OCI-LY7 (cell line): ENCODE results near the gene RPP25L.

Source experiments
- EZH2phosphoT487 ChIP-seq: fragments of 200-600 bp; sonication (generic); IDR thresholded peaks from 2 replicates; pipeline ENCODE4 v1.6.1; 2018; ENCODE audit warnings: low read depth, borderline replicate concordance, mild to moderate bottlenecking, mixed run types, antibody characterized with exemption, low read length, moderate library complexity, mixed read lengths
- TF ChIP-seq, protein P1 (sequence below): fragments of 200-600 bp; sonication (generic); conservative IDR thresholded peaks from 2 replicates; pipeline ENCODE4 v1.5.1; 2014; ENCODE audit warnings: mild to moderate bottlenecking, antibody characterized with exemption, low read length, moderate library complexity, mixed read lengths

DNA sequence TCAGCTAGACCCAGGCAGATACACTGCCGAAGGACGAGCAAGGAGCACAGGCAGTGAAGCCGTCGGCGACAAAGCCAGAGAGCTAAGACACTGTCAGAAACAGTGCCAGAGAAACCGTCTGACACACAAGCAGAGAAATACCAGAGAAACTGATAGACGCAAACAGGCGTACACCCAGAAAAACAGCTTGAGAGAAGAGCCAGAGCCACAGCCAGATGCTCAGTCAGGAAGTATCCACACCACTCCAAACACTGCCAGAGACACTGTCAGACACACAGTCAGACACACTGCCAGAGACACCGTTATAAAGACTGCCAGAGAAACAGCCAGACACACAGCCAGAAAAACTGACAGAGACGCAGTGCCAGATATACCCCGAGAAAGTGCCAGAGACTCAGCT, 41.5 kb downstream of the RPP25L start:
- TF ChIP-seq, protein P1, sequence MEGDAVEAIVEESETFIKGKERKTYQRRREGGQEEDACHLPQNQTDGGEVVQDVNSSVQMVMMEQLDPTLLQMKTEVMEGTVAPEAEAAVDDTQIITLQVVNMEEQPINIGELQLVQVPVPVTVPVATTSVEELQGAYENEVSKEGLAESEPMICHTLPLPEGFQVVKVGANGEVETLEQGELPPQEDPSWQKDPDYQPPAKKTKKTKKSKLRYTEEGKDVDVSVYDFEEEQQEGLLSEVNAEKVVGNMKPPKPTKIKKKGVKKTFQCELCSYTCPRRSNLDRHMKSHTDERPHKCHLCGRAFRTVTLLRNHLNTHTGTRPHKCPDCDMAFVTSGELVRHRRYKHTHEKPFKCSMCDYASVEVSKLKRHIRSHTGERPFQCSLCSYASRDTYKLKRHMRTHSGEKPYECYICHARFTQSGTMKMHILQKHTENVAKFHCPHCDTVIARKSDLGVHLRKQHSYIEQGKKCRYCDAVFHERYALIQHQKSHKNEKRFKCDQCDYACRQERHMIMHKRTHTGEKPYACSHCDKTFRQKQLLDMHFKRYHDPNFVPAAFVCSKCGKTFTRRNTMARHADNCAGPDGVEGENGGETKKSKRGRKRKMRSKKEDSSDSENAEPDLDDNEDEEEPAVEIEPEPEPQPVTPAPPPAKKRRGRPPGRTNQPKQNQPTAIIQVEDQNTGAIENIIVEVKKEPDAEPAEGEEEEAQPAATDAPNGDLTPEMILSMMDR = no peak
- no peak for TF ChIP-seq EZH2phosphoT487
